ENCODE data around the gene KCTD14. TPM values are rescaled to one million over a fixed set of nuclear protein-coding genes. Genes with fewer than 3 reads are reported as not detected.
A peak's percentile ranks its signal among the peaks of the same experiment; 100 is the strongest.

Gene KCTD14
- total and polyA plus RNA-seq, 9 of the 15 experiments (the other 6 are each of a cell fraction or from before 2014, with no cell fraction given) = 0.04 to 0.30 (median 0.11) TPM; not detected in 2

DNA sequence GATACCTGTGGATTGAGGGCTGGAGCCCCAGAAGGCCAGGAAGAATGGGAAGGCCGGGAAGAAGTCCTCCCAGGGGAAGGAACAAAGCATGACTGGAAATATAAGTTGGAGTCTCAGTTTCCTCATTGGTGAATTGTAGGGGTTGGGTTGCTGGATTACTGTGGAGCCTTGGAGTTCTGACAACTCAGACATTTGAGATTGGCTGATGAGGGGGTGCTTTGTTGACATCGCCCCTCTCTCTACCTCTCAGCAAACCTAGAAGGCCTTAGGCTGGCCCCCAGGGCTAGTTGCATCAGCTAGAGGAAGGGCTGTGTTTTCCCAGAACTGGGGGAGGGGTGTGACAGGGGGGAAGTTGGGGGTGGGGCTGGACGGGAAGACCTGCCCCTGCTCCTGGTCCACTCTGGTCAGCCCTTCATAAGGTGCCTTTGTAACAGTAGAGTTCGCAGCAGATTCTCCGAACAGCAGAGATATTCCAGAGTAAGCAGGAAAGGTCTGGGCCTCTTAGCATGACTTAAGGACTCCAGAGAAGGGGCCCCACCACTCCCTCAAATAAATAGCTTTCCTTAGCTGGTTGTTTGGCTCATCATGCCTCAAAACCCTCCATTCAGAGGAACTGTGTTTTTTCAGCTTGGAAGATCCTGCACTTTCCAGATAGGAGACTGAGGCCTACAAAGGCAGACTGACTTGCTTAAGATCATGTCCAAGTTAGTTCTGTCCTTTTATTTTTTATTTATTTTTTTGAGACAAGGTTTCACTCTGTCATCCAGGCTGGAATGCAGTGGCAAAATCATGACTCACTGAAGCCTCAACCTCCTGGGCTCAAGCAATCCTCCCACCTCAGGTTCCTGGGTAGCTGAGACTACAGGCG lies 28.1 kb upstream of the KCTD14 start (continued):
- TF ChIP-seq FOXK1 (CRISPR knock-in tag; IDR thresholded peaks at IDR 0.05; ENCODE audit: borderline replicate concordance) (no peak), ATF7 (IDR thresholded peaks at IDR 0.05) (peak; percentile 49; the same call in 1 of the 2 replicates), HDGF (IDR thresholded peaks at IDR 0.05) (no peak), NFATC3 (IDR thresholded peaks at IDR 0.05) (no peak), RFX5 (IDR thresholded peaks at IDR 0.05; ENCODE audit: low read depth, low read length) (no peak), ZNF444 (CRISPR knock-in tag; IDR thresholded peaks at IDR 0.05) (no peak), KDM5B (IDR thresholded peaks at IDR 0.05; ENCODE audit: insufficient replicate concordance, low read depth, low read length) (peak; percentile 59), ZNF239 (CRISPR knock-in tag; IDR thresholded peaks at IDR 0.05) (peak; percentile 49), U2AF2 (optimal IDR thresholded peaks at IDR 0.05; ENCODE audit: low read depth, low read length) (no peak), WHSC1 (IDR thresholded peaks at IDR 0.05; ENCODE audit: low read length) (no peak), POLR2A (conservative IDR thresholded peaks at IDR 0.05) (peak; percentile 66), ZNF212 (CRISPR knock-in tag; IDR thresholded peaks at IDR 0.05) (no peak), EP300 (IDR thresholded peaks at IDR 0.05; ENCODE audit: low read length) (peak; percentile 68; the same call in 1 of the 2 replicates), MAZ (CRISPR knock-in tag; conservative IDR thresholded peaks at IDR 0.05 in 1 of 2, IDR thresholded peaks at IDR 0.05 in 1 of 2) (peak; percentile 33 to 57; a peak in 2 of 4 replicates), ZNF436 (CRISPR knock-in tag; IDR thresholded peaks at IDR 0.05) (no peak), SIN3B (IDR thresholded peaks at IDR 0.05; ENCODE audit: low read depth) (no peak)
- TF ChIP-seq, protein P1, sequence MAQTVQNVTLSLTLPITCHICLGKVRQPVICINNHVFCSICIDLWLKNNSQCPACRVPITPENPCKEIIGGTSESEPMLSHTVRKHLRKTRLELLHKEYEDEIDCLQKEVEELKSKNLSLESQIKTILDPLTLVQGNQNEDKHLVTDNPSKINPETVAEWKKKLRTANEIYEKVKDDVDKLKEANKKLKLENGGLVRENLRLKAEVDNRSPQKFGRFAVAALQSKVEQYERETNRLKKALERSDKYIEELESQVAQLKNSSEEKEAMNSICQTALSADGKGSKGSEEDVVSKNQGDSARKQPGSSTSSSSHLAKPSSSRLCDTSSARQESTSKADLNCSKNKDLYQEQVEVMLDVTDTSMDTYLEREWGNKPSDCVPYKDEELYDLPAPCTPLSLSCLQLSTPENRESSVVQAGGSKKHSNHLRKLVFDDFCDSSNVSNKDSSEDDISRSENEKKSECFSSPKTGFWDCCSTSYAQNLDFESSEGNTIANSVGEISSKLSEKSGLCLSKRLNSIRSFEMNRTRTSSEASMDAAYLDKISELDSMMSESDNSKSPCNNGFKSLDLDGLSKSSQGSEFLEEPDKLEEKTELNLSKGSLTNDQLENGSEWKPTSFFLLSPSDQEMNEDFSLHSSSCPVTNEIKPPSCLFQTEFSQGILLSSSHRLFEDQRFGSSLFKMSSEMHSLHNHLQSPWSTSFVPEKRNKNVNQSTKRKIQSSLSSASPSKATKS (CRISPR knock-in tag; IDR thresholded peaks at IDR 0.05) = no peak
- TF ChIP-seq, protein P2, sequence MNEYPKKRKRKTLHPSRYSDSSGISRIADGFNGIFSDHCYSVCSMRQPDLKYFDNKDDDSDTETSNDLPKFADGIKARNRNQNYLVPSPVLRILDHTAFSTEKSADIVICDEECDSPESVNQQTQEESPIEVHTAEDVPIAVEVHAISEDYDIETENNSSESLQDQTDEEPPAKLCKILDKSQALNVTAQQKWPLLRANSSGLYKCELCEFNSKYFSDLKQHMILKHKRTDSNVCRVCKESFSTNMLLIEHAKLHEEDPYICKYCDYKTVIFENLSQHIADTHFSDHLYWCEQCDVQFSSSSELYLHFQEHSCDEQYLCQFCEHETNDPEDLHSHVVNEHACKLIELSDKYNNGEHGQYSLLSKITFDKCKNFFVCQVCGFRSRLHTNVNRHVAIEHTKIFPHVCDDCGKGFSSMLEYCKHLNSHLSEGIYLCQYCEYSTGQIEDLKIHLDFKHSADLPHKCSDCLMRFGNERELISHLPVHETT (CRISPR knock-in tag; conservative IDR thresholded peaks at IDR 0.05 in 1 of 2, IDR thresholded peaks at IDR 0.05 in 1 of 2) = no peak
- TF ChIP-seq, protein P3, sequence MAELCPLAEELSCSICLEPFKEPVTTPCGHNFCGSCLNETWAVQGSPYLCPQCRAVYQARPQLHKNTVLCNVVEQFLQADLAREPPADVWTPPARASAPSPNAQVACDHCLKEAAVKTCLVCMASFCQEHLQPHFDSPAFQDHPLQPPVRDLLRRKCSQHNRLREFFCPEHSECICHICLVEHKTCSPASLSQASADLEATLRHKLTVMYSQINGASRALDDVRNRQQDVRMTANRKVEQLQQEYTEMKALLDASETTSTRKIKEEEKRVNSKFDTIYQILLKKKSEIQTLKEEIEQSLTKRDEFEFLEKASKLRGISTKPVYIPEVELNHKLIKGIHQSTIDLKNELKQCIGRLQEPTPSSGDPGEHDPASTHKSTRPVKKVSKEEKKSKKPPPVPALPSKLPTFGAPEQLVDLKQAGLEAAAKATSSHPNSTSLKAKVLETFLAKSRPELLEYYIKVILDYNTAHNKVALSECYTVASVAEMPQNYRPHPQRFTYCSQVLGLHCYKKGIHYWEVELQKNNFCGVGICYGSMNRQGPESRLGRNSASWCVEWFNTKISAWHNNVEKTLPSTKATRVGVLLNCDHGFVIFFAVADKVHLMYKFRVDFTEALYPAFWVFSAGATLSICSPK (IDR thresholded peaks at IDR 0.05; ENCODE audit: borderline replicate concordance) = no peak
